AG04449 (cell line): ENCODE data around the gene FNBP1.
"Not testable (repeated sequence)": the region's sequence is repeated elsewhere in the genome, so short reads cannot be mapped to it uniquely, and the experiment has no call there.

Source experiments
- CTCF ChIA-PET: fragments of 350-600 bp; formaldehyde crosslinking; extraction: SDS; loops from one replicate; lab custom pipeline; 2021; ENCODE audit warnings: antibody characterized with exemption; lab: Yijun Ruan, JAX
- POLR2A ChIA-PET: fragments of 400-600, 350-600 bp; formaldehyde crosslinking; extraction: SDS; loops from one replicate; lab custom pipeline; 2020; ENCODE audit warnings: antibody characterized with exemption, inconsistent platforms; lab: Yijun Ruan, JAX
- DNase-seq: peaks from one replicate; pipeline ENCODE4 v3.0.0-alpha.2; 2010; ENCODE audit warnings: low read depth, low spot score
- H3K4me3 ChIP-seq: 2 replicates; pipeline ENCODE4 v1.5.1; 2011; ENCODE audit warnings: low read depth, mild to moderate bottlenecking, control low read depth, low read length
- TF ChIP-seq, protein P1 (sequence below): IDR thresholded peaks from one replicate; pipeline ENCODE4 v1.5.1; 2011; ENCODE audit warnings: mild to moderate bottlenecking, moderate library complexity, low read length, control low read depth, inconsistent platforms; ENCODE audit not compliant: insufficient read depth; ENCODE audit errors: missing control alignments

FNBP1 gene

DNA sequence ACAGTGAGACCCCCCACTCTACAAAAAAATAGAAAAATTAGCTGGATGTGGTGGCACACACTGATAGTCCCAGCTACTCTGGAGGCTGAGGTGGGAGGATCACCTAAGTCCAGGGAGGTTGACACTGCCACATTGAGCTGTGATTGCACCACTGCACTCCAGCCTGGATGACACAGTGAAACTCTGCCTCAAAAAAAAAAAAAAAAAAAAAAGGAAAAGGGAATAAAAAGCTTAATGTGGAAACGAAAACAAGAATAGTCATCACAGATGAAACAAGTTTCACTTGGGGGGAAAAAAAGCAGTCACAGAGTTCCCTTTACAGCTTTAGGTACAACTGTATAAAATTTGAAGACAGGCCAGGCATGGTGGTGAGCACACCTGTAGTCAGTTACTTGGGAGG lies 84.2 kb downstream of the FNBP1 start:
- no peak overlapping the region for H3K4me3 ChIP-seq
- DNase-seq: no peak
- POLR2A ChIA-PET: interaction anchor here (0.5 kb wide), 1 partner anchor 11 kb away, joined by 5 read pairs; no protein-coding TSS in a partner anchor
- TF ChIP-seq, protein P1, sequence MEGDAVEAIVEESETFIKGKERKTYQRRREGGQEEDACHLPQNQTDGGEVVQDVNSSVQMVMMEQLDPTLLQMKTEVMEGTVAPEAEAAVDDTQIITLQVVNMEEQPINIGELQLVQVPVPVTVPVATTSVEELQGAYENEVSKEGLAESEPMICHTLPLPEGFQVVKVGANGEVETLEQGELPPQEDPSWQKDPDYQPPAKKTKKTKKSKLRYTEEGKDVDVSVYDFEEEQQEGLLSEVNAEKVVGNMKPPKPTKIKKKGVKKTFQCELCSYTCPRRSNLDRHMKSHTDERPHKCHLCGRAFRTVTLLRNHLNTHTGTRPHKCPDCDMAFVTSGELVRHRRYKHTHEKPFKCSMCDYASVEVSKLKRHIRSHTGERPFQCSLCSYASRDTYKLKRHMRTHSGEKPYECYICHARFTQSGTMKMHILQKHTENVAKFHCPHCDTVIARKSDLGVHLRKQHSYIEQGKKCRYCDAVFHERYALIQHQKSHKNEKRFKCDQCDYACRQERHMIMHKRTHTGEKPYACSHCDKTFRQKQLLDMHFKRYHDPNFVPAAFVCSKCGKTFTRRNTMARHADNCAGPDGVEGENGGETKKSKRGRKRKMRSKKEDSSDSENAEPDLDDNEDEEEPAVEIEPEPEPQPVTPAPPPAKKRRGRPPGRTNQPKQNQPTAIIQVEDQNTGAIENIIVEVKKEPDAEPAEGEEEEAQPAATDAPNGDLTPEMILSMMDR: no peak
- CTCF ChIA-PET: no interaction called here

DNA sequence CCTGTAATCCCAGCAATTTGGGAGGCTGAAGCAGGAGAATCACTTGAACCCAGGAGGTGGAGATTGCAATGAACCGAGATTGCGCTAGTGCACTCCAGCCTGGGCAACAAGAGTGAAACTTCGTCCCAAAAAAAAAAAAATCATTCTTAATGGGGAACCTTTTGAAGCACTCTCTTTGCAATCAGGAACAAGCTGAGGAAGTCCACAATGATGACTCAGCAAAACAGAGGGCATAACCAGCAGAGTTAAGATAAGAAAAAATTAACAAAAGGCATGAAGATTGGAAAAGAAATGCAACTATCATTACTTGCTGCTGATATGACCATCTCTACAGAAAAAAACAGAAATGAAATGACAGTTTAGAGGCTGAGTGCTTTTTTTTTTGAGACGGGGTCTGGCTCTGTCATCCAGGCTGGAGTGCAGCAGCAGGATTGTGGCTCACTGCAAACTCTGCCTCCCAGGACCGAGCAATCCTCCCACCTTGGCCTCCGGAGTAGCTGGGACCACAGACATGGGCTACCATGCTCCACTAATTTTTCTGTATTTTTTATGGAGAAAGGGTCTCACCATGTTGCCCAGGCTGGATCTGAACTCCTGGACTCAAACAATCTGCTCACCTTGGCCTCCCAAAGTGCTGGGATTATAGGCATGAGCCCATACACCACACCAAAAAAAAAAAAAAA lies 88.0 kb downstream of the FNBP1 start:
- CTCF ChIA-PET: interaction anchor here (1.1 kb wide), 1 partner anchor 10 kb away, joined by 3 read pairs; no protein-coding TSS in a partner anchor
- DNase-seq: no peak
- POLR2A ChIA-PET: interaction anchor here (0.7 kb wide), 1 partner anchor 87 kb away, joined by 3 read pairs; no protein-coding TSS in a partner anchor
- H3K4me3 ChIP-seq: no peak overlapping the region
- TF ChIP-seq, protein P1: no peak

DNA sequence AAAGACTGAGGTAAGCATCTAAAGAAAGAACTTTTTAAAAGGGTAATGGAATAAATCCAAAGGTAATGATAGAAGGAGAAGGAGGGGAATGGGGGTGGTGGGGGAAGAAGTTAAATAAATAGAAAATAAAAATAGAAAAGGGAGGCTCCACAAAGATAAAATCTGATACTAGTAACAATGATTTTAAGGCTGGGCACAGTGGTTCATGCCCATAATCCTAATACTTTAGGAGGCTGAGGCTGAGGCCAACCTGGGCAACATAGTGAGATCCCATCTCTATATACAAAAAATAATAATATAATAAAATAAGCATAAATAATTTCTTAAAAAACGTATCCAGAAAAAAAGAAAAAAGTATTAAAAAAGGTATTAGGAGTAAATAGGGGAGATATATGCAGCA lies 89.3 kb downstream of the FNBP1 start:
- no peak overlapping the region for H3K4me3 ChIP-seq
- POLR2A ChIA-PET: no interaction called here
- CTCF ChIA-PET: interaction anchor here (1.1 kb wide), 1 partner anchor 9 kb away, joined by 3 read pairs; no protein-coding TSS in a partner anchor
- DNase-seq: no peak
- TF ChIP-seq, protein P1: no peak

DNA sequence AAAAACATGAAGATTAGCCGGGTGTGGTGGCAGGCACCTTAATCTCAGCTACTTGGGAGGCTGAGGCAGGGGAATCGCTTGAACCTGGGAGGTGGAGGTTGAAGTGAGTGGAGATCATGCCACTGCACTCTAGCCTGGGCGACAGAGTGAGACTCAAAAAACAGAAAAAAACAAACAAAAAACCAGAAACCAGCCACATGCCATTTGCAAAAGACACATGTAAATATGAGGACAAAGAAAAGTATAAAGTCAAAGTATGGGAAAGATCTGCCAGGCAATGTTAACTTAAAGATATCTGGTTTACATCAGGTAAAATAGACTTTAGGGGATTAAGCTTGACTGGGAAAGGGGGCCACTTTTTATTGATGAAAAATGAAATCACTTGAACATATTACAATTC lies 90.7 kb downstream of the FNBP1 start:
- H3K4me3 ChIP-seq: no peak overlapping the region
- POLR2A ChIA-PET: no interaction called here
- TF ChIP-seq, protein P1: no peak
- DNase-seq: no peak
- CTCF ChIA-PET: no interaction called here

DNA sequence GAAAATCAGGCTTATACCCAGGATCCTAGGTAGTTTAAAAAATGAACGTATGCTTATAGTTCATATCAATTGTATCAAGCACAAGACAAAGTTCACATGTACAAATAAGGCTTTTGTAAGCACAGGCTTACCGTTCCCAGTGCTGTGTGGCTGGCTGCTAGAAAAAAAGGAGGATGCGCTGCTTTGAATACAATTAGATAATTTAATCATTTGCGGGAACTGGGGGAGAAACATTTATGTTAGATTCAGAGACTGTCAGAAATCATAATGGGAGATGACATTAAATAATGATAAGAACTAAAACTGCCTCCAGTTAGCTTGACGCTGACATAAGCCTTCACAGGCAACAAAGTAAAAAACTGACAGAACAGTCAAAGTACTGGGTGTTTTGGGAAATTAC lies 93.2 kb downstream of the FNBP1 start:
- DNase-seq: no peak
- ChIA-PET POLR2A (no interaction called here), CTCF (no interaction called here)
- TF ChIP-seq, protein P1: no peak
- H3K4me3 ChIP-seq: no peak overlapping the region

DNA sequence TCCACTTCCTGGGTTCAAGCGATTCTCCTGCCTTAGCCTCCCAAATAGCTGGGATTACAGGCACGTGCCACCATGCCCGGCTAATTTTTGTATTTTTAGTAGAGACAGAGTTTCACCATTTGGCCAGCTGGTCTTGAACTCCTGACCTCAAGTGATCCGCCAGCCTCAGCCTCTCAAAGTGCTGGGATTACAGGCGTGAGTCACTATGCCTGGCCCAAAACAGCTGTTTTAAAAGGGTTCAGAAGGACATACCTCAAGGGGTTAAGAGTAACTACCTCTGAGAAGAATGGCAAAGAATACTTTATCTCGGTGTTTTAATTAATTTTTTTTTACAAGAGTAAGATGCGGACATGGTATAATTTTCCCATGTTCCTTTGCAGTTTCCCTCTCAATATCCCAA lies 94.4 kb downstream of the FNBP1 start:
- CTCF ChIA-PET, H3K4me3 ChIP-seq, POLR2A ChIA-PET, DNase-seq: not testable (repeated sequence)
